ENCODE data around the gene SWAP70.

DNA sequence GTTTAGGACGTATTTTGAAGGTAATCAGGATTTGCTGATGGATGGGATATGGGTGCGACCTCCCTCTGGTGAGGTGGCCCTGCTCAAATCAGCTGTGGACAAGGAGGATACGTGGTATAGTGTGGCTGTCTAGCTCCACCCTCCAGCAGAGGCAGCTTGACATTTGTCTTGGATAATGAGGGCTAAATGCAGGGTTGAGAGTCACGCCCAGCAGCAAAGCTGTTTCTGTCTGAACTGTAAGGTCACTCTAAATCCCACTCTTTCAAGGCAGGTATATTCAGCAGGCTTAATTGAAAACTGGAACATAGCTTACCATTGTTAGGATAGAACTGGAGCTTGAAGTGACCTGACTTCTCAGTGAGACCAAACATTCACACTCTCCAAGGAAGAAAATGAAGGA, 98.7 kb downstream of the SWAP70 start:
- TF ChIP-seq ELF4 (IDR thresholded peaks at IDR 0.05) (no peak), L3MBTL2 (conservative IDR thresholded peaks at IDR 0.05) (no peak), BHLHE40 (IDR thresholded peaks at IDR 0.05; ENCODE audit: borderline replicate concordance) (no peak), FOXM1 (IDR thresholded peaks at IDR 0.05; ENCODE audit: borderline replicate concordance) (no peak), ZNF384 (IDR thresholded peaks at IDR 0.05) (no peak), HDGF (IDR thresholded peaks at IDR 0.05; ENCODE audit: borderline replicate concordance) (no peak), NFRKB (IDR thresholded peaks at IDR 0.05) (no peak), SP1 (IDR thresholded peaks at IDR 0.05) (no peak), FOXA1 (IDR thresholded peaks at IDR 0.05) (no peak), TARDBP (IDR thresholded peaks at IDR 0.05) (no peak), CTBP1 (IDR thresholded peaks at IDR 0.05; ENCODE audit: borderline replicate concordance) (no peak), FOXK2 (IDR thresholded peaks at IDR 0.05) (no peak), ARNT (IDR thresholded peaks at IDR 0.05) (no peak)
- TF ChIP-seq, protein P1, sequence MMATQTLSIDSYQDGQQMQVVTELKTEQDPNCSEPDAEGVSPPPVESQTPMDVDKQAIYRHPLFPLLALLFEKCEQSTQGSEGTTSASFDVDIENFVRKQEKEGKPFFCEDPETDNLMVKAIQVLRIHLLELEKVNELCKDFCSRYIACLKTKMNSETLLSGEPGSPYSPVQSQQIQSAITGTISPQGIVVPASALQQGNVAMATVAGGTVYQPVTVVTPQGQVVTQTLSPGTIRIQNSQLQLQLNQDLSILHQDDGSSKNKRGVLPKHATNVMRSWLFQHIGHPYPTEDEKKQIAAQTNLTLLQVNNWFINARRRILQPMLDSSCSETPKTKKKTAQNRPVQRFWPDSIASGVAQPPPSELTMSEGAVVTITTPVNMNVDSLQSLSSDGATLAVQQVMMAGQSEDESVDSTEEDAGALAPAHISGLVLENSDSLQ (IDR thresholded peaks at IDR 0.05) = no peak
